ENCODE data around the gene PPIP5K1.

- TF ChIP-seq CTCF (IDR thresholded peaks at IDR 0.05 in 8 of 11, conservative IDR thresholded peaks at IDR 0.05 in 3 of 11) (no peak), POLR2A (IDR thresholded peaks at IDR 0.05) (no peak)
Observed at GRCh38 chr15:43544266-43544665, 45.7 kb downstream of the PPIP5K1 start.

Measured in spleen (tissue), 7 donors.